GM12878 (cell line): ENCODE results near the gene TK1. TPM values are rescaled to one million over a fixed set of nuclear protein-coding genes. Genes with fewer than 3 reads are reported as not detected.

Experiments
- ATF3 ChIP-seq: IDR thresholded peaks from 2 replicates; pipeline ENCODE4 v1.6.1; 2011; ENCODE audit warnings: low read depth, mild to moderate bottlenecking, low read length, moderate library complexity, borderline replicate concordance; ENCODE audit errors: extremely low read depth
- BCL3 ChIP-seq: IDR thresholded peaks from 2 replicates; pipeline ENCODE4 v1.6.1; 2011; ENCODE audit warnings: borderline replicate concordance, low read depth, mild to moderate bottlenecking, moderate library complexity, low read length; ENCODE audit not compliant: insufficient read depth, poor library complexity, severe bottlenecking
- BRCA1 ChIP-seq: IDR thresholded peaks from 2 replicates; pipeline ENCODE4 v1.6.1; 2011; ENCODE audit warnings: low read depth, low read length, improper control_type of control experiment
- CHD2 ChIP-seq: IDR thresholded peaks from 2 replicates; pipeline ENCODE4 v1.6.1; 2011; ENCODE audit warnings: low read depth, low read length, improper control_type of control experiment, borderline replicate concordance
- E2F8 ChIP-seq: fragments of 450-650 bp; IDR thresholded peaks from 2 replicates; pipeline ENCODE4 v1.6.1; 2018; ENCODE audit warnings: mild to moderate bottlenecking, low read depth, moderate library complexity; ENCODE audit not compliant: partially characterized antibody
- EGR1 ChIP-seq, 2 experiments: IDR thresholded peaks; 1 replicate in 1 of 2; 2 replicates in 1 of 2; pipeline ENCODE4 v1.6.1; 2011 to 2012; ENCODE audit warnings: low read depth in 2 of 2, low read length in 2 of 2, borderline replicate concordance in 1 of 2, mild to moderate bottlenecking in 1 of 2, moderate library complexity in 1 of 2
- LARP7 ChIP-seq: fragments of 450-650 bp; IDR thresholded peaks from 2 replicates; pipeline ENCODE4 v1.6.1; 2017; ENCODE audit warnings: mild to moderate bottlenecking
- POLR2A ChIP-seq: IDR thresholded peaks from 2 replicates; pipeline ENCODE4 v1.6.1; 2011; ENCODE audit warnings: low read depth, mild to moderate bottlenecking, low read length
- POU2F2 ChIP-seq: IDR thresholded peaks from 3 replicates; pipeline ENCODE4 v1.6.1; 2011; ENCODE audit warnings: low read depth, mild to moderate bottlenecking, low read length, borderline replicate concordance
- PRDM15 ChIP-seq: fragments of 450-650 bp; formaldehyde crosslinking; IDR thresholded peaks from 2 replicates; pipeline ENCODE4 v1.4.0; 2020; ENCODE audit warnings: mild to moderate bottlenecking, moderate library complexity
- RELA ChIP-seq: fragments of 450-650 bp; IDR thresholded peaks from 2 replicates; pipeline ENCODE4 v1.8.0; 2014; ENCODE audit warnings: borderline replicate concordance; ENCODE audit not compliant: partially characterized antibody
- RUNX3 ChIP-seq: IDR thresholded peaks from 2 replicates; pipeline ENCODE4 v1.6.1; 2012; ENCODE audit warnings: low read length, inconsistent platforms
- SIX5 ChIP-seq: IDR thresholded peaks from 2 replicates; pipeline ENCODE4 v1.6.1; 2011; ENCODE audit warnings: mild to moderate bottlenecking, low read depth, low read length, moderate library complexity; ENCODE audit not compliant: severe bottlenecking
- STAT1 ChIP-seq: fragments of 450-650 bp; conservative IDR thresholded peaks from 2 replicates; pipeline ENCODE4 v1.6.1; 2014; ENCODE audit warnings: antibody characterized with exemption, mild to moderate bottlenecking
- ZNF384 ChIP-seq: IDR thresholded peaks from 2 replicates; pipeline ENCODE4 v1.6.1; 2012; ENCODE audit warnings: low read depth, mild to moderate bottlenecking, low read length, improper control_type of control experiment, borderline replicate concordance
- ZNF592 ChIP-seq: fragments of 450-650 bp; IDR thresholded peaks from 2 replicates; pipeline ENCODE4 v1.6.1; 2017; ENCODE audit warnings: mild to moderate bottlenecking, moderate library complexity
- polyA plus RNA-seq, 11 experiments: library from polyadenylated mRNA; depleted of rRNA in 4 of 11; unstranded in 6 of 11; stranded (reverse) in 5 of 11; fragments of >200 nt; fragmentation: Nextera tagmentation in 4 of 11; fragmentation: Illumina TruSeq in 1 of 11; extraction: Ambion mirVana in 4 of 11; extraction: Trizol in 1 of 11; gene quantifications; 1 replicate in 1 of 11; 2 replicates in 10 of 11; pipeline versions ENCODE4 v1.2.1 to v1.2.3, GENCODE V29; 2011 to 2016; ENCODE audit warnings: inconsistent platforms in 2 of 11, missing spikeins in 2 of 11, low read depth in 1 of 11
- total RNA-seq, 4 experiments: library from RNA; depleted of rRNA in 3 of 4; stranded (reverse); fragments of >200 nt in 3 of 4; fragmentation: Illumina TruSeq in 1 of 4; extraction: Trizol in 1 of 4; gene quantifications; 2 replicates each; pipeline versions ENCODE4 v1.2.1 to v1.2.3, GENCODE V29; 2013 to 2021

Gene TK1
- total and polyA plus RNA-seq, 10 of the 15 experiments (the other 5 are each of a cell fraction or from before 2014, with no cell fraction given), result 4.6 to 175 (median 77.9) TPM

GRCh38 chr17:78214016-78214705 is 27.3 kb upstream of the TK1 start, which contains the start of gene BIRC5 (continued):
- TF ChIP-seq PRDM15 (CRISPR knock-in tag) (no peak), RUNX3 (peak; percentile 71), LARP7 (peak; percentile 84), POLR2A (peak; percentile 76), RELA (peak; percentile 33), EGR1 (IDR thresholded peaks at IDR 0.05; ENCODE audit: borderline replicate concordance in 1 of 2, low read depth in 2 of 2, low read length in 2 of 2) (peak in 1 of 2 experiments; percentile 69; a peak in 1 of 3 replicates), STAT1 (peak; percentile 86; the same call in 1 of the 2 replicates), ATF3 (peak; percentile 48; the same call in 1 of the 2 replicates), ZNF384 (no peak), CHD2 (peak; percentile 74), SIX5 (peak; percentile 88), BRCA1 (no peak), ZNF592 (no peak), E2F8 (no peak), BCL3 (no peak), POU2F2 (peak; percentile 59; the same call in 1 of the 3 replicates)
